Ovary (tissue), 9 donors: ENCODE results near the gene KRTAP4-11. TPM values are rescaled to one million over a fixed set of nuclear protein-coding genes. Genes with fewer than 3 reads are reported as not detected.

Experiments
- DNase-seq, 5 donors: peaks; one replicate each; pipeline ENCODE4 v3.0.0-alpha.2; 2019 to 2020
- H3K27ac ChIP-seq, 2 donors: fragments of 200-600 bp; one replicate each; pipeline versions ENCODE4 v1.5.1 to v1.8.0; 2019 to 2022
- H3K27me3 ChIP-seq: fragments of 200-600 bp; one replicate; pipeline ENCODE4 v1.8.0; 2022
- H3K36me3 ChIP-seq: fragments of 200-600 bp; sonication (generic); one replicate; pipeline ENCODE4 v1.5.1; 2019
- H3K4me1 ChIP-seq: one replicate; pipeline ENCODE4 v1.8.1; 2013; ENCODE audit warnings: mild to moderate bottlenecking, moderate library complexity; ENCODE audit not compliant: insufficient read depth
- H3K4me3 ChIP-seq: fragments of 200-600 bp; sonication (generic); one replicate; pipeline ENCODE4 v1.5.1; 2017
- H3K9me3 ChIP-seq, 2 donors: fragments of 200-600 bp in 1 of 2; sonication (generic) in 1 of 2; one replicate each; pipeline versions ENCODE4 v1.5.1 to v1.8.1; 2013 to 2019; ENCODE audit warnings: mild to moderate bottlenecking in 1 of 2, moderate library complexity in 1 of 2
- CTCF ChIP-seq, 3 donors: fragments of 450-650 bp in 2 of 3; fragments of 200-600 bp in 1 of 3; IDR thresholded peaks; one replicate each; pipeline versions ENCODE4 v1.5.1 to v1.8.0; 2016 to 2022; ENCODE audit warnings: antibody characterized with exemption in 3 of 3, mild to moderate bottlenecking in 1 of 3
- EP300 ChIP-seq: sonication (generic); formaldehyde crosslinking; IDR thresholded peaks from one replicate; pipeline ENCODE4 v1.6.1; 2017; ENCODE audit warnings: antibody characterized with exemption
- POLR2A ChIP-seq: fragments of 450-650 bp; IDR thresholded peaks from one replicate; pipeline ENCODE4 v1.6.1; 2017; ENCODE audit warnings: antibody characterized with exemption, mild to moderate bottlenecking, moderate library complexity
- WGBS, 3 donors: extraction: QIAGEN DNeasy Blood & Tissue Kit in 1 of 3; methylation state at CpG; one replicate each; pipeline versions ENCODE4 v1.1.5 to v1.1.7; 2013 to 2017; 5-methylcytosine and 5-hydroxymethylcytosine counted together
- intact Hi-C, 4 donors: fragments of 100-400 bp; cut with DNase I; formaldehyde crosslinking; loops; one replicate each; pipeline versions ENCODE4 v1.11.0 to v1.15.1; 2022 to 2023
- polyA plus RNA-seq, 2 donors: library from polyadenylated mRNA; stranded (reverse); fragments of 200-250 nt in 1 of 2; fragments of 350-450 nt in 1 of 2; fragmentation: Illumina TruSeq in 1 of 2; extraction: RNeasy Lipid Tissue Mini Kit (QIAGEN cat#74804) in 1 of 2; gene quantifications; one replicate each; pipeline ENCODE4 v1.2.3, GENCODE V29; 2013 to 2014
- total RNA-seq, 7 donors: library from RNA; depleted of rRNA in 2 of 7; stranded (reverse); fragments of >200 nt in 2 of 7; fragmentation: NEBNext Ultra II Directional in 3 of 7; extraction: Animal tissue kit (Norgen Biotek cat#: 25700) in 3 of 7; gene quantifications; one replicate each; pipeline versions ENCODE4 v1.1.0 to v1.2.4, GENCODE V29; 2016 to 2023
- donor health status: DM: no; HTN: no; CAD: no; lungs with moderate emphysema.
- donor health status: DM: no; HTN: no; CAD: no.
- donor health status: Bipolar disorder and iron deficiency.
- donor health status: DM: yes; HTN: yes; CAD: no.
- donor health status: DM: no; HTN: no; CAD: no.
- donor health status: DM: yes; HTN: yes; CAD: no.

Gene KRTAP4-11
- total and polyA plus RNA-seq, 9 donors: not detected

- H3K9me3 ChIP-seq: no peaks in the 10 kb centered on the region
- no peak overlapping the region for H3K27ac ChIP-seq
- H3K27me3 ChIP-seq: no peaks in the 10 kb centered on the region
- DNase-seq: no peak
- no peaks in the 10 kb centered on the region for H3K36me3 ChIP-seq
- TF ChIP-seq CTCF (IDR thresholded peaks at IDR 0.05) (no peak), POLR2A (no peak), EP300 (no peak)
- intact Hi-C loops: no loop called here
- H3K4me1 ChIP-seq: no peaks in the 10 kb centered on the region
- no peak overlapping the region for H3K4me3 ChIP-seq
Observed at GRCh38 chr17:41076788-41077187, 41.4 kb downstream of the KRTAP4-11 start.

- Histone ChIP-seq H3K36me3 (no peaks in the 10 kb centered on the region), H3K4me1 (no peaks in the 10 kb centered on the region), H3K9me3 (no peaks in the 10 kb centered on the region), H3K27me3 (no peaks in the 10 kb centered on the region), H3K4me3 (no peak overlapping the region), H3K27ac (no peak overlapping the region)
- intact Hi-C loops: no loop called here
- TF ChIP-seq CTCF (IDR thresholded peaks at IDR 0.05): no peak
- TF ChIP-seq EP300: no peak
- no peak for TF ChIP-seq POLR2A
- no peak for DNase-seq
- 93 to 97% (median 93%) methylated on average over 2 of the region's 2 CpGs for WGBS, 3 donors
Observed at GRCh38 chr17:41073676-41074075, 44.5 kb downstream of the KRTAP4-11 start.

DNA sequence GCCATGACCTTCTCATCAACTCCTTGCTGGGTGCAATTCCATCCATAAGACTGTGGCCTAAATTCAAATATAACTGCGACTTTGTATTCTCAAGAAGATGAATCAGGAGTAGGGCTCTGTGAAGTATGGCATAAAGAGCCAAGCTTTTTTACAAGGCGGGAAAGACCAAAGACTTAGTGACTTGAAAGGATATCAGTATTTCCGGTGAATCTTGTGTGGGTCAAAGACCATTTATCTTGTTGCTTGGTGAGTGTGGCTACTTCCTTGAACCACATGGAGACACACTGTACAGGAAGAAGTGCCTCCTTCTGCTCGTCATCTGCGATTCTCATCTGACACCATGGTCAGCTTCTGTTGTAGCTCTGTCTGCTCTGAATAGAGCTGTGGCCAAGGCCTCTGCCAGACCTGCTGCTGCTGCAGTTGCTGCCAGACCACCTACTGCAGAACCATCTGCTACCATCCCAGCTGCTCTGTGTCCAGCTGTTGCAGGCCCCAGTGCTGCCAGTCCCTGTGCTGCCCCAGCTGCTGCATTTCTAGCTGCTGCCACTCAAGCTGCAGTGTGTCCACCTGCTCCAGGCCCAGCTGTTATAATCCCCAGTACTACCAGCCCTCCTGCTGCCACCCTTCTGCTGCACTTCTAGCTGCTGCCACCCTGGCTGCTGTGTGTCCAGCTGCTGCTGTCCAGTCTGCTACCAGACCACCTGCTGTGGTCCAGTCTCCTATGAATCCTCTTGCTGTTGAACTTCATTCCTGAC lies 46.4 kb downstream of the KRTAP4-11 start:
- intact Hi-C loops: no loop called here
- no peaks in the 10 kb centered on the region for H3K9me3 ChIP-seq
- H3K27ac ChIP-seq: no peak overlapping the region
- H3K27me3 ChIP-seq: no peaks in the 10 kb centered on the region
- no peaks in the 10 kb centered on the region for H3K4me1 ChIP-seq
- DNase-seq: no peak
- 79 to 87% (median 85%) methylated on average over 5 of the region's 5 CpGs for WGBS, 3 donors
- H3K4me3 ChIP-seq: no peak overlapping the region
- TF ChIP-seq CTCF (IDR thresholded peaks at IDR 0.05) (no peak), EP300 (no peak), POLR2A (no peak)
- no peaks in the 10 kb centered on the region for H3K36me3 ChIP-seq

- TF ChIP-seq POLR2A (no peak), CTCF (IDR thresholded peaks at IDR 0.05) (no peak), EP300 (no peak)
- H3K9me3 ChIP-seq: no peaks in the 10 kb centered on the region
- intact Hi-C loops: no loop called here
- H3K4me1 ChIP-seq: no peaks in the 10 kb centered on the region
- no peaks in the 10 kb centered on the region for H3K36me3 ChIP-seq
- WGBS, 3 donors: 95% methylated on average over 3 of the region's 3 CpGs
- no peak for DNase-seq
- no peaks in the 10 kb centered on the region for H3K27me3 ChIP-seq
- no peak overlapping the region for H3K27ac ChIP-seq
- H3K4me3 ChIP-seq: no peak overlapping the region
Observed at GRCh38 chr17:41069031-41069430, 49.1 kb downstream of the KRTAP4-11 start.
